Measurements from ENCODE around the gene LRRC17.
A peak's percentile ranks its signal among the peaks of the same experiment; 100 is the strongest.
"Not testable (repeated sequence)": the region's sequence is repeated elsewhere in the genome, so short reads cannot be mapped to it uniquely, and the experiment has no call there.

The LRRC17 gene

DNA sequence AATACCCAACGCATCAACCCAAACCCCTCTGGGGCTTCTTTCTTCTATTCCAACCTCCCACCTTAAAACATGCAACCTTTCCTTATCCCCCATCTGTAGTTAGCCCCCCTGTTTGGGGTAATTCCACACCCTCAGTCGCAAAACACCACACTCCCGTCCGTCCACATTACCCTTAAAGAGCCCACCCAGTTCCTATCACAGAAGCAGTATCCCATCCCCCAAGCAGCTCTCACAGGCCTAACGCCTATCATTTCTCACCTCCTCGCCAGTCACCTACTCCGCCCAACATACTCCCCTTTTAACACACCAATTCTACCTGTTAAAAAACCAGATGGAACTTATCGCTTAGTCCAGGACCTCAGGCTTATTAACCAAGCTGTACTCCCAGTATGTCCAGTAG, 63.7 kb downstream of the LRRC17 start:
- no peak overlapping the region for H3K9ac ChIP-seq (ENCODE audit: low read length)
- H3K9me3 ChIP-seq (ENCODE audit: control insufficient read depth, low read length), result no peaks in the 10 kb centered on the region
- no peaks in the 10 kb centered on the region for H3K36me3 ChIP-seq (ENCODE audit: control insufficient read depth, insufficient read depth, low read length, severe bottlenecking)
- no peaks in the 10 kb centered on the region for H3K4me1 ChIP-seq (ENCODE audit: control insufficient read depth, insufficient read depth, low read length)
- no peaks in the 10 kb centered on the region for H3K27me3 ChIP-seq (replicated peaks; ENCODE audit: control insufficient read depth, insufficient read depth, low read length)
- no peak for DNase-seq (ENCODE audit: low read depth)
- no peak overlapping the region for H3K4me3 ChIP-seq (ENCODE audit: low read length)

DNA sequence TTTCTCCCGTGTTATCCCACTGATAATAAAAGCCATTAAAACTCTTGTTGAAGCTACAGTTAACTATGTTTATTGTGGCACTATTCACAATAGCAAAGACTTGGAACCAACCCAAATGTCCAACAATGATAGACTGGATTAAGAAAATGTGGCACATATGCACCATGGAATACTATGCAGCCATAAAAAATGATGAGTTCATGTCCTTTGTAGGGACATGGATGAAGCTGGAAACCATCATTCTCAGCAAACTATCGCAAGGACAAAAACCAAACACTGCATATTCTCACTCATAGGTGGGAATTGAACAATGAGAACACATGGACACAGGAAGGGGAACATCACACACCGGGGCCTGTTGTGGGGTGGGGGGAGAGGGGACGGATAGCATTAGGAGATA, 64.8 kb downstream of the LRRC17 start:
- H3K9ac ChIP-seq (ENCODE audit: low read length); H3K9me3 ChIP-seq (ENCODE audit: control insufficient read depth, low read length); H3K36me3 ChIP-seq (ENCODE audit: control insufficient read depth, insufficient read depth, low read length, severe bottlenecking); DNase-seq (ENCODE audit: low read depth); H3K4me1 ChIP-seq (ENCODE audit: control insufficient read depth, insufficient read depth, low read length); H3K4me3 ChIP-seq (ENCODE audit: low read length); H3K27me3 ChIP-seq (replicated peaks; ENCODE audit: control insufficient read depth, insufficient read depth, low read length): not testable (repeated sequence)

DNA sequence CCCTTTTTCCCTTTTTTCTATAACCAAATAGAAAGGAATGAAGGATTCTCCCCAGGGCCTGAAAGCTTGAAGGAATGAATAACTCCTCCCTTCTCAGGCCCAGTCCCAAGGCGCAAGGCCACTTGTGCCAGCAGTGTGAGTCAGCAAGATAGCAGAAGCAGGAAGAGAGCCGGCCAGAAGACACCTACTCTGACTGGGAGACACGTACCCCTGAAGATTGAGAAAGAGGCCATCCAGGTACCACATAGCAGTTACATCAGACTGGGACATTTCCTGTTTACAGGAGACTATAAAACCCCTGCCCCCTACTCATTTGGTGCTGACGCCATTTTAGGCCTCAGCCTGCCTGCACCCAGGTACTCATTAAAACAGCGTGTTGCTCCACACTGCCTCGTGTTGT, 65.5 kb downstream of the LRRC17 start:
- no peaks in the 10 kb centered on the region for H3K27me3 ChIP-seq (replicated peaks; ENCODE audit: control insufficient read depth, insufficient read depth, low read length)
- H3K36me3 ChIP-seq (ENCODE audit: control insufficient read depth, insufficient read depth, low read length, severe bottlenecking), result no peaks in the 10 kb centered on the region
- H3K4me3 ChIP-seq (ENCODE audit: low read length), result no peak overlapping the region
- H3K4me1 ChIP-seq (ENCODE audit: control insufficient read depth, insufficient read depth, low read length), result no peaks in the 10 kb centered on the region
- H3K9me3 ChIP-seq (ENCODE audit: control insufficient read depth, low read length), result no peaks in the 10 kb centered on the region
- no peak overlapping the region for H3K9ac ChIP-seq (ENCODE audit: low read length)
- DNase-seq (ENCODE audit: low read depth), result peak; percentile 49

DNA sequence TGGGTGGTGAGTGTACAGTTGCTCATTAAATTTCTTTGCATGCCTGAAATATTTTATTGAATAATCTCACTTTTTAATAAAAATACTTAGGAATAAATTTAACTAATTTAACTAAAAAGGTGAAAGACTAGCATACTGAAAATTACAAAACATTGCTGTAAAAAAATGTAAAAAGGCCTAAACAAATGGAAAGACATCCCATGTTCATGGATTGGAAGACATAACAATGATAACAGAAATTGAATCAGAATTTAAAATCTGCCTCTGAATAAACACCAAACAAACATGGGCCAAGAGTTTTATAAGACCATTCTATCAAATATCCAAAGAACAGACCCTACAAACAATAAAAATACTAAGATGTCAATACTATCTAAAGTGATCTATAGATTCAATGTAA, 66.9 kb downstream of the LRRC17 start:
- H3K4me3 ChIP-seq (ENCODE audit: low read length), result no peak overlapping the region
- H3K36me3 ChIP-seq (ENCODE audit: control insufficient read depth, insufficient read depth, low read length, severe bottlenecking), result no peaks in the 10 kb centered on the region
- no peaks in the 10 kb centered on the region for H3K4me1 ChIP-seq (ENCODE audit: control insufficient read depth, insufficient read depth, low read length)
- DNase-seq (ENCODE audit: low read depth), result no peak
- H3K9ac ChIP-seq (ENCODE audit: low read length), result no peak overlapping the region
- H3K27me3 ChIP-seq (replicated peaks; ENCODE audit: control insufficient read depth, insufficient read depth, low read length), result no peaks in the 10 kb centered on the region
- H3K9me3 ChIP-seq (ENCODE audit: control insufficient read depth, low read length), result no peaks in the 10 kb centered on the region

DNA sequence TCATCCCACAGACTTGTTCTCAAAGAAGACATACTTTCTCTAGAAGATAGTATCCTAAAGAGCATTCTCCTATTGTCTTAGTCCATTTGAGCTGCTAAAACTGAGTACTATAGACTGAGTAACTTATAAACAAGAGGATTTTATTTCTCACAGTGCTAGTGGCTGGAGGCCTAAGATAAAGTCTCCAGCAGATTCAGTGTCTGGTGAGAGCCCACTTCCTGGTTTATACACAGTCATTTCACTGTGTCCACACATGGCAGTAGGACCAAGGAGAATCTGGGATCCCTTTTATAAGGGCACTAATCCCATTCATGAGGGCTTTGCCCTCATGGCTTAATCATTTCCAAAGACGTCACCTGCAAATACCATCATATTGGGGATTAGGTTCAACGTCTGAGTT, 68.7 kb downstream of the LRRC17 start:
- Histone ChIP-seq H3K4me3 (ENCODE audit: low read length) (no peak overlapping the region), H3K27me3 (replicated peaks; ENCODE audit: control insufficient read depth, insufficient read depth, low read length) (no peaks in the 10 kb centered on the region), H3K36me3 (ENCODE audit: control insufficient read depth, insufficient read depth, low read length, severe bottlenecking) (no peaks in the 10 kb centered on the region), H3K9ac (ENCODE audit: low read length) (no peak overlapping the region), H3K9me3 (ENCODE audit: control insufficient read depth, low read length) (no peaks in the 10 kb centered on the region), H3K4me1 (ENCODE audit: control insufficient read depth, insufficient read depth, low read length) (no peaks in the 10 kb centered on the region)
- DNase-seq (ENCODE audit: low read depth), result no peak

DNA sequence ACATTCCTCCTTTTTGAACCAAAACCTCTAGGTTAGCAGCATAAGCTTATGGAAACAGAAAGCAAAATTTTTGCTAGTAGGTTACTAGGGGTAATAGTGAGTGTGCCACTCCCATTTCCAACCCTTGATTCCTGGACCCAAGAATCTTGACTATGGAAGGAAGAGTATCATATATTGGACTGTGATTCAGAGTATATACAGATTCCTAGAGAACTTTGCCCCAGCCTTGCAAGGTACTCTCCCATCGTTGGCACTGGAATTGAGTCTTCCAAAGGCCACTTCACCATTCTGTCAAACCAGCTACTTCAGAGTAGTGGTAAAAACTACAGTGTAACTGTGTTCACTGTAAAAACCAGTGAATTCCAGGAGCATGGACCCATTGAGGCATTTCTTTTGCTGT, 69.4 kb downstream of the LRRC17 start:
- Histone ChIP-seq H3K27me3 (replicated peaks; ENCODE audit: control insufficient read depth, insufficient read depth, low read length) (no peaks in the 10 kb centered on the region), H3K4me1 (ENCODE audit: control insufficient read depth, insufficient read depth, low read length) (no peaks in the 10 kb centered on the region)
- DNase-seq (ENCODE audit: low read depth), result no peak

DNA sequence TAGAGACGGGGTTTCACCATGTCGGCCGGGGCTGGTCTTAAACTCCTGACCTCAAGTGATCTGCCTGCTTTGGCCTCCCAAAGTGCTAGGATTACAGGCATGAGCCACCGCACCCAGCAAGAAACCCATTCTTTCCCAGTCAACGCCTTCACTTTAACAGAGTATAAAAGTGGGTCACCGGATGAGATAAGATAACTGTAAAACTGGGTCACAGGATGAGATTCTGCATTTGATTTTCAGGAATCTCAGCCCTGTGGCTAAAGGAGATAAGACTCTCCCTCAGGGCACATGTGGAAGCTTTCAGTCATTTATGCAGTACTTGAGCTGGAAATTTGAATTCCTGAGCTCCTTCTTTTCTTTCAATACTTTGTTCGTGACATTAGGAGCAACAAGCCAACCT, 70.8 kb downstream of the LRRC17 start:
- DNase-seq (ENCODE audit: low read depth), result no peak
- H3K36me3 ChIP-seq (ENCODE audit: control insufficient read depth, insufficient read depth, low read length, severe bottlenecking), result no peaks in the 10 kb centered on the region
- H3K4me3 ChIP-seq (ENCODE audit: low read length), result no peak overlapping the region
- no peaks in the 10 kb centered on the region for H3K9me3 ChIP-seq (ENCODE audit: control insufficient read depth, low read length)
- no peaks in the 10 kb centered on the region for H3K4me1 ChIP-seq (ENCODE audit: control insufficient read depth, insufficient read depth, low read length)
- H3K27me3 ChIP-seq (replicated peaks; ENCODE audit: control insufficient read depth, insufficient read depth, low read length), result no peaks in the 10 kb centered on the region
- H3K9ac ChIP-seq (ENCODE audit: low read length), result no peak overlapping the region

More for the DNA sequence above, 69.4 kb downstream of the LRRC17 start:
- Histone ChIP-seq H3K9ac (ENCODE audit: low read length) (no peak overlapping the region), H3K36me3 (ENCODE audit: control insufficient read depth, insufficient read depth, low read length, severe bottlenecking) (no peaks in the 10 kb centered on the region), H3K4me3 (ENCODE audit: low read length) (no peak overlapping the region), H3K9me3 (ENCODE audit: control insufficient read depth, low read length) (no peaks in the 10 kb centered on the region)

DNA sequence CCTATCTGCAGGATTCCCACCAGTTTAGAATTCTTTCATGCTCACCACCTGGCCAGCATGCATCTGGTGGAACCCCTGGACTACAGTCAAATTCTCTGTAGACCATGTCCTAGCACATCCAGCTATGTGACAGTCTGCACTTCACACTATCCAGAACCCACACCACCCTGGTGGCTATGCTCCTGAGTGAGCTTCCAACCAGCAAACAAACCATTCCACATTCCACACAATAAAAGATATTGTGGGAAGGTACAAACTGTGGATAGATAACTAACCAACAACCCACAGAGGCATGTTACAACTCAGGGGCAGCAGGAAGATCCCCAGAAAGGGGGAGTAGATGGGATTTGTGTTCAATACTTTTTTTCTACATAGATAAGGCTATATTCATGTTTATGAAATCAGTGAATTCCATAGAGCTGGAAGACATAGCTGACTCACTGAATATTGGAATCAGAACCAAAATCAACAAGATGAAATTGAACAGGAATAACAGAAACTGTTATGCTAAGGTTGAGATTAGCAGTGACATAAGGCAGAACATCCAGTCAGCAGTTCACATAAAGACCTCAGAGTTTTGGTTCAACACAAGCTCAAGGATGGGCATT, 72.5 kb downstream of the LRRC17 start:
- Histone ChIP-seq H3K4me1 (ENCODE audit: control insufficient read depth, insufficient read depth, low read length) (peaks cover 4% of the 10 kb centered on the region), H3K36me3 (ENCODE audit: control insufficient read depth, insufficient read depth, low read length, severe bottlenecking) (no peaks in the 10 kb centered on the region), H3K4me3 (ENCODE audit: low read length) (no peak overlapping the region), H3K9ac (ENCODE audit: low read length) (no peak overlapping the region), H3K27me3 (replicated peaks; ENCODE audit: control insufficient read depth, insufficient read depth, low read length) (no peaks in the 10 kb centered on the region), H3K9me3 (ENCODE audit: control insufficient read depth, low read length) (no peaks in the 10 kb centered on the region)
- DNase-seq (ENCODE audit: low read depth), result peak; percentile 34

DNA sequence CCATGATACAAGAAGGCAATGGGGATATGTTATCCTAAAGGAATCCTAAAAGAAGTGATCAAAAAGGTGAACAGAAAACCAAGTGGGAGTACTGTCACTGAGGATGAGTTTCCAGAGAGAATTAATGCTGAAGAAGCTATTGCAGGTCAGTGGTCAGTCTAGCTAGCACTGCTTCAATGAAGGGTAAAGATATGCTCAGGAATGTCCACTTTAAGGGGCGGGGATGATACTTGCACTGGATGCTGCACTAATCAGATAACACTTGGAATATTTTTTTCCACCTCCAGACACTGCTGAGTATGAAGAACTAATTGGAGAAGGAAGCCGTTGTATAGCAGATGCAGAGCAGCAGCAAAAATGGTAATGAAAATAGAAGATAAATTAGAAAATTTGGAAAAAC, 75.3 kb downstream of the LRRC17 start:
- Histone ChIP-seq H3K9ac (ENCODE audit: low read length) (no peak overlapping the region), H3K36me3 (ENCODE audit: control insufficient read depth, insufficient read depth, low read length, severe bottlenecking) (no peaks in the 10 kb centered on the region), H3K4me3 (ENCODE audit: low read length) (no peak overlapping the region), H3K27me3 (replicated peaks; ENCODE audit: control insufficient read depth, insufficient read depth, low read length) (no peaks in the 10 kb centered on the region), H3K4me1 (ENCODE audit: control insufficient read depth, insufficient read depth, low read length) (peaks cover 30% of the 10 kb centered on the region), H3K9me3 (ENCODE audit: control insufficient read depth, low read length) (no peaks in the 10 kb centered on the region)
- no peak for DNase-seq (ENCODE audit: low read depth)

DNA sequence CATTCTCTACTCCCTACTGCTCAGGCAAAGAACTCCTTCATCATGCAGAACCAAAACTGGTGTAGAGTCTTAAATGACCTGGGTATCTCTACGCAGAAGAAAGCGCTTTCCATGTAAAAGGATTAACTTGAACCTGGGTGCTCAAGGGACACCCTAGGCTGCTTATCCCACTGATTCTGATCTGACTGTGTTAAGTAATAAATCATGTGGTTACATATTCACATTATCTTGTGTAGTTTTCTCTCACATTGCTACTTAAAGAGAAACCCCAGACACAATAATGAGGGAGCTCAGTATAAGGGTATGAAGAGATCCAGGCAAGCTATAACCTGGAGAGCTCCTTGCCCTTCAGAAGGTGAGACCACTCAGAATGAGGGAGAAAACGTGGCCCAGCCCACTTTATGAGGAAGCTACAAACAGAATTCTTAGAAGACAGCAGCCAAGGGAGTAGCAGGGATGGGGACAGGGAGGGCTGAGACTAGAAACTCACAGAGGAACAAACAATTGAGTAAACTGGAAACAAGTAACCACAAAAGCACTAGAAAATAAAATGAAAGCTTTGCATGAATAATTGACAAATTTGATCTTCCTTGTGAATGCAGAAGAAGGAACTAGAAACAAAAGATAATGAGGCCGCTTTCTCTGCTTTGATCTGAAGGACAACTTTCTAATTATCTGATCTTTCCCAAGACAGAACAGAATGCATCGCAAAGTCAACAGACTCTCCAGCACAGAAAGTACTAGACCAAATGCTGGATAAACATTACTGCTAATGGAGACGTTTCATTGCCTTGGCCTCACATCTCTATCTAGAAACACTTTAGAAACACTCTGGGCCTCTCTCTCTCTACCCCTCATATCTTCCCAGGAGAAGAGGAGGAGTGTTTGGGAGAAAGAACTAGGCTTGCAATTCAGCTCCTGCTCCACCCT, 76.1 kb downstream of the LRRC17 start:
- Histone ChIP-seq H3K9ac (ENCODE audit: low read length) (no peak overlapping the region), H3K36me3 (ENCODE audit: control insufficient read depth, insufficient read depth, low read length, severe bottlenecking) (no peaks in the 10 kb centered on the region), H3K9me3 (ENCODE audit: control insufficient read depth, low read length) (no peaks in the 10 kb centered on the region), H3K4me1 (ENCODE audit: control insufficient read depth, insufficient read depth, low read length) (peaks cover 37% of the 10 kb centered on the region), H3K4me3 (ENCODE audit: low read length) (no peak overlapping the region), H3K27me3 (replicated peaks; ENCODE audit: control insufficient read depth, insufficient read depth, low read length) (no peaks in the 10 kb centered on the region)
- DNase-seq (ENCODE audit: low read depth), result no peak

DNA sequence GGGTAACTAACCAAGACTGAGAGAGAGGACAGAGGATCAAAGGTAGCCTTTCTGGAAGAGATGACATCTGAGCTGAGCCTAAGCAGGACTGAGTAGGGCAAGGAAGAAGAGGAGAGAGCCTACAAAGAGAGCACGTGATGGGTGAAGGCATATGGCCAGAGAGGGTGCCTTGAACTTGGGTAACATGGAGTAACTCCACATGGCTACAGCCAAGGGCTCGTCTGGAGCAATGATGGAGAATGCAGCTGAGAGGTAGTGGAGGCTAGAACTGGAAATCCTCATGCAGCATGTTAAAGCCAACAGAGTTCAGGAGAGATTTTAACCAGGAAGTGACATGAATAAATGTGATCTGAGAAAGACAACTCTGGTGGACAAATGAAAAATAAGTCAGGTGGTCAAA, 77.8 kb downstream of the LRRC17 start:
- DNase-seq (ENCODE audit: low read depth), result no peak
- Histone ChIP-seq H3K4me1 (ENCODE audit: control insufficient read depth, insufficient read depth, low read length) (peaks cover 38% of the 10 kb centered on the region), H3K4me3 (ENCODE audit: low read length) (no peak overlapping the region), H3K9ac (ENCODE audit: low read length) (no peak overlapping the region), H3K9me3 (ENCODE audit: control insufficient read depth, low read length) (no peaks in the 10 kb centered on the region), H3K27me3 (replicated peaks; ENCODE audit: control insufficient read depth, insufficient read depth, low read length) (no peaks in the 10 kb centered on the region), H3K36me3 (ENCODE audit: control insufficient read depth, insufficient read depth, low read length, severe bottlenecking) (no peaks in the 10 kb centered on the region)

Measured in adipocyte (in vitro differentiated cells).